K562 (cell line): ENCODE data around the gene MRPS5. TPM values are rescaled to one million over a fixed set of nuclear protein-coding genes. Genes with fewer than 3 reads are reported as not detected.
A peak's percentile ranks its signal among the peaks of the same experiment; 100 is the strongest.

Source experiments
- C11orf30 ChIP-seq: fragments of 450-650 bp; IDR thresholded peaks from 2 replicates; pipeline ENCODE4 v1.6.1; 2016; ENCODE audit warnings: low read depth, mild to moderate bottlenecking
- CREB1 ChIP-seq, 2 experiments: sonication (generic) in 1 of 2; formaldehyde crosslinking in 1 of 2; IDR thresholded peaks; 2 replicates each; pipeline versions ENCODE4 v1.6.1 to v1.8.0; 2012 to 2022; ENCODE audit warnings: inconsistent platforms in 1 of 2, mild to moderate bottlenecking in 1 of 2, missing genetic modification reagents in 1 of 2, moderate library complexity in 1 of 2
- ESRRB ChIP-seq: fragments of 250-450 bp; sonication (Bioruptor Pico); IDR thresholded peaks from 2 replicates; pipeline ENCODE4 v1.5.0; 2020; ENCODE audit warnings: mild to moderate bottlenecking, moderate library complexity, borderline replicate concordance
- GATAD2A ChIP-seq: fragments of 450-650 bp; IDR thresholded peaks from 2 replicates; pipeline ENCODE4 v1.6.1; 2017
- HMGN3 ChIP-seq: IDR thresholded peaks from 2 replicates; pipeline ENCODE4 v1.6.1; 2011; ENCODE audit warnings: borderline replicate concordance, low read depth, mild to moderate bottlenecking, mixed read lengths, low read length; ENCODE audit not compliant: insufficient read length; ENCODE audit errors: extremely low read depth
- KDM4B ChIP-seq, 2 experiments: fragments of 450-650 bp in 1 of 2; sonication (generic) in 1 of 2; IDR thresholded peaks; 2 replicates each; pipeline ENCODE4 v1.6.1; 2016 to 2017; ENCODE audit warnings: borderline replicate concordance in 2 of 2, antibody characterized with exemption in 1 of 2, low read depth in 1 of 2, mild to moderate bottlenecking in 1 of 2
- KDM5B ChIP-seq: fragments of 200-600 bp; sonication (generic); IDR thresholded peaks from 2 replicates; pipeline ENCODE4 v1.6.1; 2012; ENCODE audit warnings: low read depth, mild to moderate bottlenecking, moderate library complexity, low read length, control low read depth, inconsistent platforms; ENCODE audit not compliant: insufficient replicate concordance
- MEIS2 ChIP-seq: fragments of 450-650 bp; IDR thresholded peaks from 2 replicates; pipeline ENCODE4 v1.6.1; 2014; ENCODE audit warnings: mild to moderate bottlenecking; ENCODE audit not compliant: partially characterized antibody
- NELFE ChIP-seq: IDR thresholded peaks from 2 replicates; pipeline ENCODE4 v1.6.1; 2011; ENCODE audit warnings: mild to moderate bottlenecking; ENCODE audit not compliant: insufficient read depth, insufficient read length
- NFRKB ChIP-seq: fragments of 450-650 bp; IDR thresholded peaks from 2 replicates; pipeline ENCODE4 v1.6.1; 2016; ENCODE audit warnings: low read depth
- NR1H2 ChIP-seq: sonication (generic); formaldehyde crosslinking; IDR thresholded peaks from 2 replicates; pipeline ENCODE4 v1.4.0; 2020; ENCODE audit warnings: mild to moderate bottlenecking, missing genetic modification reagents
- TBP ChIP-seq: optimal IDR thresholded peaks from 2 replicates; pipeline ENCODE3; 2011; ENCODE audit warnings: low read depth, low read length, improper control_type of control experiment
- TFAP4 ChIP-seq: sonication (generic); formaldehyde crosslinking; IDR thresholded peaks from 2 replicates; pipeline ENCODE4 v1.8.0; 2022; ENCODE audit warnings: missing genetic modification reagents, mild to moderate bottlenecking, moderate library complexity, borderline replicate concordance
- YY1 ChIP-seq, 3 experiments: IDR thresholded peaks; 2 replicates each; pipeline ENCODE4 v1.6.1; 2011; ENCODE audit warnings: low read length in 2 of 3, mild to moderate bottlenecking in 2 of 3, moderate library complexity in 2 of 3, borderline replicate concordance in 1 of 3, control low read depth in 1 of 3, low read depth in 1 of 3; ENCODE audit not compliant: insufficient read depth in 3 of 3, insufficient replicate concordance in 2 of 3, control insufficient read depth in 1 of 3, insufficient read length in 1 of 3; ENCODE audit errors: extremely low read depth in 1 of 3
- ZBTB1 ChIP-seq: sonication (generic); formaldehyde crosslinking; IDR thresholded peaks from 2 replicates; pipeline ENCODE4 v1.8.1; 2023; ENCODE audit warnings: missing genetic modification reagents, low read depth, mild to moderate bottlenecking, borderline replicate concordance
- ZBTB11 ChIP-seq, 3 experiments: fragments of 200-800 bp in 1 of 3; fragments of 250-450 bp in 1 of 3; fragments of 450-650 bp in 1 of 3; sonication (Bioruptor Pico) in 1 of 3; sonication (Bioruptor generic) in 1 of 3; formaldehyde crosslinking in 1 of 3; IDR thresholded peaks; 2 replicates each; pipeline versions ENCODE4 v1.6.1 to v1.8.0; 2016 to 2022; ENCODE audit warnings: mild to moderate bottlenecking in 2 of 3, missing genetic modification characterization in 2 of 3, missing compliant biosample characterization in 1 of 3, moderate library complexity in 1 of 3
- ZBTB33 ChIP-seq: sonication (generic); formaldehyde crosslinking; IDR thresholded peaks from 2 replicates; pipeline ENCODE4 v1.8.1; 2023; ENCODE audit warnings: mild to moderate bottlenecking, missing genetic modification reagents
- ZC3H11A ChIP-seq: IDR thresholded peaks from 2 replicates; pipeline ENCODE4 v1.6.1; 2012; ENCODE audit warnings: low read depth, low read length, improper control_type of control experiment
- ZFX ChIP-seq: sonication (generic); formaldehyde crosslinking; IDR thresholded peaks from 2 replicates; pipeline ENCODE4 v1.8.0; 2022; ENCODE audit warnings: mild to moderate bottlenecking, missing genetic modification reagents, moderate library complexity
- polyA plus RNA-seq, 8 experiments: library from polyadenylated mRNA; depleted of rRNA in 4 of 8; stranded (reverse) in 5 of 8; unstranded in 3 of 8; fragments of >200 nt; fragmentation: Nextera tagmentation in 2 of 8; fragmentation: Illumina TruSeq in 1 of 8; extraction: Ambion mirVana in 2 of 8; extraction: Trizol in 1 of 8; gene quantifications; 2 replicates each; pipeline versions ENCODE4 v1.2.1 to v1.2.3, GENCODE V29; 2011 to 2014; ENCODE audit warnings: inconsistent platforms in 1 of 8, missing spikeins in 1 of 8
- total RNA-seq, 7 experiments: library from RNA; depleted of rRNA in 6 of 7; stranded (reverse); fragments of >200 nt in 6 of 7; fragmentation: Illumina TruSeq in 2 of 7; extraction: Trizol in 2 of 7; gene quantifications; 2 replicates each; pipeline versions ENCODE4 v1.2.1 to v1.2.3, GENCODE V29; 2011 to 2021; ENCODE audit warnings: low replicate concordance in 1 of 7

The MRPS5 gene
- total and polyA plus RNA-seq, 9 of the 15 experiments (the other 6 are each of a cell fraction or from before 2014, with no cell fraction given): 85.0 to 162 (median 118) TPM

- TF ChIP-seq ZBTB11 (CRISPR knock-in tag; IDR thresholded peaks at IDR 0.05): peak; percentile 23 to 94 (median 54); a peak in 4 of 6 replicates
- no peak for TF ChIP-seq ZC3H11A
- TF ChIP-seq ZBTB1 (CRISPR knock-in tag): no peak
- TF ChIP-seq CREB1 (IDR thresholded peaks at IDR 0.05): peak; percentile 97
- TF ChIP-seq CREB1 (CRISPR knock-in tag; IDR thresholded peaks at IDR 0.05): peak; percentile 97
- TF ChIP-seq ZFX (CRISPR knock-in tag): peak; percentile 67
- no peak for TF ChIP-seq ZBTB33
- peak; percentile 96 for TF ChIP-seq NFRKB
- peak; percentile 53 for TF ChIP-seq HMGN3
- TF ChIP-seq KDM5B: peak; percentile 86
- peak in 1 of 2 experiments; percentile 27; a peak in 1 of 4 replicates for TF ChIP-seq KDM4B (IDR thresholded peaks at IDR 0.05; ENCODE audit: borderline replicate concordance in 2 of 2, low read depth in 1 of 2)
- no peak for TF ChIP-seq NELFE
- 0 out of 2 replicates have a peak, but pooled peaks have one; percentile 19 for TF ChIP-seq GATAD2A
- TF ChIP-seq YY1 (IDR thresholded peaks at IDR 0.05; ENCODE audit: borderline replicate concordance in 1 of 3, control insufficient read depth in 1 of 3, extremely low read depth in 1 of 3, insufficient read depth in 3 of 3, insufficient read length in 1 of 3, insufficient replicate concordance in 2 of 3, low read depth in 1 of 3, low read length in 2 of 3): peak; percentile 91 to 98 (median 95)
- peak; percentile 96 for TF ChIP-seq TBP
- peak; percentile 53; the same call in 1 of the 2 replicates for TF ChIP-seq NR1H2 (CRISPR knock-in tag)
- TF ChIP-seq C11orf30: peak; percentile 98
- TF ChIP-seq ESRRB (CRISPR knock-in tag): no peak
- peak; percentile 81 for TF ChIP-seq MEIS2
- peak; percentile 99 for TF ChIP-seq TFAP4 (CRISPR knock-in tag)
Observed at GRCh38 chr2:95165371-95166064, 43.9 kb upstream of the MRPS5 start, which contains the start of gene ZNF2 (continued).
